WERI-Rb-1 (cell line): Measurements from ENCODE around the gene CCDC32.

ENCODE experiments used
- DNase-seq: peaks from one replicate; pipeline ENCODE4 v3.0.0-alpha.2; 2020
- H3K27ac ChIP-seq: fragments of 250-450 bp; sonication (Bioruptor Pico); 2 replicates; pipeline ENCODE4 v1.5.1; 2020; ENCODE audit warnings: mild to moderate bottlenecking, moderate library complexity
- H3K27me3 ChIP-seq: fragments of 250-450 bp; sonication (Bioruptor Pico); 2 replicates; pipeline ENCODE4 v1.5.1; 2021; ENCODE audit warnings: mild to moderate bottlenecking, low read depth, moderate library complexity; ENCODE audit not compliant: insufficient read depth, severe bottlenecking
- H3K36me3 ChIP-seq: fragments of 250-450 bp; sonication (Bioruptor Pico); 2 replicates; pipeline ENCODE4 v1.5.1; 2020; ENCODE audit warnings: mild to moderate bottlenecking, moderate library complexity
- H3K4me3 ChIP-seq: 2 replicates; pipeline ENCODE4 v1.5.1; 2011; ENCODE audit warnings: low read depth, mild to moderate bottlenecking, control low read depth, low read length
- H3K9me3 ChIP-seq: fragments of 250-450 bp; sonication (Bioruptor Pico); 2 replicates; pipeline ENCODE4 v1.5.1; 2021; ENCODE audit warnings: mild to moderate bottlenecking, moderate library complexity; ENCODE audit not compliant: severe bottlenecking
- CTCF ChIP-seq: IDR thresholded peaks from 2 replicates; pipeline ENCODE4 v1.5.1; 2011; ENCODE audit warnings: low read depth, mild to moderate bottlenecking, control low read depth, inconsistent platforms, low read length

CCDC32 gene

GRCh38 chr15:40543082-40543481 is 21.8 kb downstream of the CCDC32 start:
- Histone ChIP-seq H3K27me3 (no peaks in the 10 kb centered on the region), H3K9me3 (no peaks in the 10 kb centered on the region), H3K27ac (no peak overlapping the region), H3K36me3 (no peaks in the 10 kb centered on the region), H3K4me3 (no peak overlapping the region)
- no peak for TF ChIP-seq CTCF
- no peak for DNase-seq

- no peaks in the 10 kb centered on the region for H3K36me3 ChIP-seq
- DNase-seq: no peak
- no peaks in the 10 kb centered on the region for H3K9me3 ChIP-seq
- H3K27me3 ChIP-seq: no peaks in the 10 kb centered on the region
- H3K27ac ChIP-seq: no peak overlapping the region
- no peak for TF ChIP-seq CTCF
- no peak overlapping the region for H3K4me3 ChIP-seq
These were observed 25.9 kb downstream of the CCDC32 start for GRCh38 chr15:40538976-40539375.

GRCh38 chr15:40536501-40536900 is 28.3 kb downstream of the CCDC32 start:
- no peak for TF ChIP-seq CTCF
- no peaks in the 10 kb centered on the region for H3K36me3 ChIP-seq

GRCh38 chr15:40534371-40534770 is 30.5 kb downstream of the CCDC32 start:
- Histone ChIP-seq H3K36me3 (no peaks in the 10 kb centered on the region), H3K27ac (no peak overlapping the region), H3K4me3 (no peak overlapping the region), H3K9me3 (no peaks in the 10 kb centered on the region), H3K27me3 (no peaks in the 10 kb centered on the region)
- TF ChIP-seq CTCF: no peak
- DNase-seq: no peak

More at GRCh38 chr15:40536501-40536900, 28.3 kb downstream of the CCDC32 start:
- Histone ChIP-seq H3K27me3 (no peaks in the 10 kb centered on the region), H3K4me3 (no peak overlapping the region), H3K27ac (no peak overlapping the region), H3K9me3 (no peaks in the 10 kb centered on the region)
- no peak for DNase-seq

- DNase-seq: no peak
- no peak for TF ChIP-seq CTCF
- Histone ChIP-seq H3K4me3 (no peak overlapping the region), H3K27me3 (no peaks in the 10 kb centered on the region), H3K9me3 (no peaks in the 10 kb centered on the region), H3K27ac (no peak overlapping the region), H3K36me3 (no peaks in the 10 kb centered on the region)
These were observed 31.0 kb downstream of the CCDC32 start for GRCh38 chr15:40533763-40534364.

- no peaks in the 10 kb centered on the region for H3K36me3 ChIP-seq
- TF ChIP-seq CTCF: no peak
These were observed 36.0 kb downstream of the CCDC32 start for GRCh38 chr15:40528801-40529200.

More at GRCh38 chr15:40528801-40529200, 36.0 kb downstream of the CCDC32 start:
- no peaks in the 10 kb centered on the region for H3K27me3 ChIP-seq
- no peak overlapping the region for H3K27ac ChIP-seq
- H3K9me3 ChIP-seq: no peaks in the 10 kb centered on the region
- H3K4me3 ChIP-seq: no peak overlapping the region
- no peak for DNase-seq
